ENCODE results near the gene FAM47E.

DNA sequence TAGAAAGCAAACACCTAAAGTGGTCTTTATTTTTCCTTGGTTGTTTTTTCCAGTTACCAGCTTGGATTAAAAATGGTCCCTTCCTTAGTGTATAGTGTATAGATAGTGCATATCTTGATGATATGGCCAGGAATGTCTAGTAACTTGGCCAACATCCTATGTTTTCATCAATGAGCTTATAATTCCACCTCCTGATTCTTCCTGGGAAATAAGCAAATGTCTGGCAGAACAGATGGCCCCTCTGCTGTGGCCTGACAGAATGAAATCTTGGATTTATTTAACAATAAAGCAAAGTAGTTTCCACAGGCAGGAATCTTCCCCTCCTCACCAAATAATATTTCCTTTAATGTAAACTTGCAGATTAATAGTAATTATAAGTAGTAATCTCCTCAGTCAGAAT, 44.0 kb upstream of the FAM47E start:
- TF ChIP-seq, protein P1, sequence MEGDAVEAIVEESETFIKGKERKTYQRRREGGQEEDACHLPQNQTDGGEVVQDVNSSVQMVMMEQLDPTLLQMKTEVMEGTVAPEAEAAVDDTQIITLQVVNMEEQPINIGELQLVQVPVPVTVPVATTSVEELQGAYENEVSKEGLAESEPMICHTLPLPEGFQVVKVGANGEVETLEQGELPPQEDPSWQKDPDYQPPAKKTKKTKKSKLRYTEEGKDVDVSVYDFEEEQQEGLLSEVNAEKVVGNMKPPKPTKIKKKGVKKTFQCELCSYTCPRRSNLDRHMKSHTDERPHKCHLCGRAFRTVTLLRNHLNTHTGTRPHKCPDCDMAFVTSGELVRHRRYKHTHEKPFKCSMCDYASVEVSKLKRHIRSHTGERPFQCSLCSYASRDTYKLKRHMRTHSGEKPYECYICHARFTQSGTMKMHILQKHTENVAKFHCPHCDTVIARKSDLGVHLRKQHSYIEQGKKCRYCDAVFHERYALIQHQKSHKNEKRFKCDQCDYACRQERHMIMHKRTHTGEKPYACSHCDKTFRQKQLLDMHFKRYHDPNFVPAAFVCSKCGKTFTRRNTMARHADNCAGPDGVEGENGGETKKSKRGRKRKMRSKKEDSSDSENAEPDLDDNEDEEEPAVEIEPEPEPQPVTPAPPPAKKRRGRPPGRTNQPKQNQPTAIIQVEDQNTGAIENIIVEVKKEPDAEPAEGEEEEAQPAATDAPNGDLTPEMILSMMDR (IDR thresholded peaks at IDR 0.05): no peak
- TF ChIP-seq EP300 (IDR thresholded peaks at IDR 0.05) (no peak), POLR2A (IDR thresholded peaks at IDR 0.05) (no peak)
